SU-DHL-6 (cell line): Measurements from ENCODE around the gene STAMBPL1.

Experiments
- H2AFZ ChIP-seq: fragments of 200-600 bp; sonication (generic); 2 replicates; pipeline ENCODE4 v1.6.1; 2014; ENCODE audit warnings: low read depth, mild to moderate bottlenecking, moderate library complexity, mixed read lengths, antibody characterized with exemption, low read length; ENCODE audit not compliant: severe bottlenecking
- H3F3A ChIP-seq: fragments of 200-600 bp; shearing (Covaris generic); 2 replicates; pipeline ENCODE4 v1.6.0; 2016; ENCODE audit warnings: antibody characterized with exemption, mild to moderate bottlenecking; ENCODE audit not compliant: insufficient read depth
- H3K27ac ChIP-seq: fragments of 200-600 bp; sonication (generic); 2 replicates; pipeline ENCODE4 v1.5.1; 2016; ENCODE audit warnings: low read depth, mild to moderate bottlenecking, low read length, moderate library complexity, mixed read lengths
- H3K27me3 ChIP-seq: fragments of 200-600 bp; sonication (generic), shearing (Covaris generic); 2 replicates; pipeline ENCODE4 v1.6.0; 2014; ENCODE audit warnings: mild to moderate bottlenecking, low read length
- H3K36me3 ChIP-seq: fragments of 200-600 bp; sonication (generic); 2 replicates; pipeline ENCODE4 v1.6.1; 2014; ENCODE audit warnings: mild to moderate bottlenecking, low read length, mixed read lengths
- H3K4me2 ChIP-seq: fragments of 300-600, 200-600 bp; shearing (Covaris generic), sonication (generic); 2 replicates; pipeline ENCODE4 v1.6.0; 2014; ENCODE audit warnings: low read length, low read depth, mild to moderate bottlenecking; ENCODE audit not compliant: poor library complexity, severe bottlenecking
- H3K4me3 ChIP-seq: fragments of 200-600 bp; sonication (generic); 2 replicates; pipeline ENCODE4 v1.5.1; 2014; ENCODE audit warnings: antibody characterized with exemption, low read length, mild to moderate bottlenecking, mixed read lengths; ENCODE audit not compliant: insufficient read depth, poor library complexity, severe bottlenecking
- H3K79me2 ChIP-seq: fragments of 200-600 bp; sonication (generic); 2 replicates; pipeline ENCODE4 v1.6.1; 2014; ENCODE audit warnings: mild to moderate bottlenecking, low read length, moderate library complexity; ENCODE audit not compliant: insufficient read depth
- H3K9ac ChIP-seq: fragments of 200-600 bp; sonication (generic); 2 replicates; pipeline ENCODE4 v1.7.0; 2014; ENCODE audit warnings: mild to moderate bottlenecking, low read length
- H3K9me2 ChIP-seq: fragments of 200-600 bp; sonication (generic); replicated peaks from 2 replicates; pipeline ENCODE4 v1.6.1; 2014; ENCODE audit warnings: low read length; ENCODE audit not compliant: insufficient read depth
- H3K9me3 ChIP-seq: fragments of 200-600 bp; sonication (generic); 2 replicates; pipeline ENCODE4 v1.6.1; 2014; ENCODE audit warnings: low read length, mixed read lengths; ENCODE audit not compliant: insufficient read depth
- H4K20me1 ChIP-seq: fragments of 200-600 bp; sonication (generic); 2 replicates; pipeline ENCODE4 v1.6.1; 2014; ENCODE audit warnings: low read depth, mild to moderate bottlenecking, antibody characterized with exemption, low read length, moderate library complexity, mixed read lengths
- CTCF ChIP-seq: fragments of 200-600 bp; sonication (generic); IDR thresholded peaks from one replicate; pipeline ENCODE4 v1.5.1; 2017; ENCODE audit warnings: antibody characterized with exemption, mild to moderate bottlenecking, low read length, moderate library complexity; ENCODE audit not compliant: insufficient read depth, poor library complexity, severe bottlenecking
- EZH2phosphoT487 ChIP-seq: fragments of 200-600 bp; sonication (generic), shearing (Covaris generic); conservative IDR thresholded peaks from 2 replicates; pipeline ENCODE4 v1.6.1; 2018; ENCODE audit warnings: mild to moderate bottlenecking, antibody characterized with exemption, low read length, moderate library complexity, mixed read lengths

STAMBPL1 gene

GRCh38 chr10:88848499-88848898 lies 31.5 kb upstream of the STAMBPL1 start:
- TF ChIP-seq CTCF (no peak), EZH2phosphoT487 (no peak)
- Histone ChIP-seq H4K20me1 (no peaks in the 10 kb centered on the region), H3K9ac (no peak overlapping the region), H3K79me2 (no peaks in the 10 kb centered on the region), H3K9me3 (no peaks in the 10 kb centered on the region), H3K9me2 (no peaks in the 10 kb centered on the region), H3K36me3 (no peaks in the 10 kb centered on the region), H2AFZ (no peak overlapping the region), H3K27me3 (no peaks in the 10 kb centered on the region), H3K27ac (no peak overlapping the region), H3K4me2 (no peak overlapping the region), H3K4me3 (no peak overlapping the region), H3F3A (no peaks in the 10 kb centered on the region)

- H3K4me3 ChIP-seq: no peak overlapping the region
Measured at GRCh38 chr10:88849234-88849633, 30.8 kb upstream of the STAMBPL1 start.

DNA sequence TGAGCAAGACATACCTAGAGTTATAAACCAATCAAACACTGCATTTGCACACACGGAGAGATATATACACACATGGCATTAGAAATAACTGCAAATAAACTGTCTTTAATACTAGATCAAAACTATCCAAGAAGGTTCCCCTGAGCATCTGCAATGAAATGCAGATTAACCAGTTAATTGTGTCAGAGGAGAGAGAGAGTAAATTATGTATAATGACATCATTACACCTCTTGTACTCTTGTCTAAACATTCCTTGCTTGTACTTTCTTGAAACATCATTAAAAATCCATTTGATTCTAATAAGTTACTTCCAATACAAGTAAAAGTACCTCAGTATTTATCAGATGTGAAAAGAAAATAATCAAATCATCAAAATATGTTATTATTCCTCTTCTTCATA lies 29.3 kb upstream of the STAMBPL1 start:
- no peak for TF ChIP-seq CTCF
- TF ChIP-seq EZH2phosphoT487: no peak
- no peaks in the 10 kb centered on the region for H3K79me2 ChIP-seq
- H3K4me3 ChIP-seq: no peak overlapping the region
- H2AFZ ChIP-seq: no peak overlapping the region
- no peak overlapping the region for H3K9ac ChIP-seq
- no peaks in the 10 kb centered on the region for H3K9me3 ChIP-seq
- no peaks in the 10 kb centered on the region for H3K9me2 ChIP-seq
- no peaks in the 10 kb centered on the region for H3K27me3 ChIP-seq
- no peak overlapping the region for H3K27ac ChIP-seq
- no peaks in the 10 kb centered on the region for H4K20me1 ChIP-seq
- no peaks in the 10 kb centered on the region for H3K36me3 ChIP-seq
- H3F3A ChIP-seq: no peaks in the 10 kb centered on the region
- no peak overlapping the region for H3K4me2 ChIP-seq

More at GRCh38 chr10:88849234-88849633, 30.8 kb upstream of the STAMBPL1 start:
- H3K9me2 ChIP-seq: no peaks in the 10 kb centered on the region
- H3K4me2 ChIP-seq: no peak overlapping the region
- TF ChIP-seq CTCF (no peak), EZH2phosphoT487 (no peak)
- no peak overlapping the region for H3K27ac ChIP-seq
- H2AFZ ChIP-seq: no peak overlapping the region
- H4K20me1 ChIP-seq: no peaks in the 10 kb centered on the region
- no peak overlapping the region for H3K9ac ChIP-seq
- H3F3A ChIP-seq: no peaks in the 10 kb centered on the region
- no peaks in the 10 kb centered on the region for H3K27me3 ChIP-seq
- no peaks in the 10 kb centered on the region for H3K36me3 ChIP-seq
- H3K9me3 ChIP-seq: no peaks in the 10 kb centered on the region
- no peaks in the 10 kb centered on the region for H3K79me2 ChIP-seq

GRCh38 chr10:88851706-88852105 lies 28.3 kb upstream of the STAMBPL1 start, which contains the start of gene ANKRD22:
ANKRD22 (minus strand) TSS chr10:88851844; CDS start chr10:88851607, 237 bp downstream.
- Histone ChIP-seq H3K9ac (no peak within 1 kb of the TSS), H3K79me2 (no peaks in the 10 kb centered on the region), H2AFZ (no peak within 1 kb of the TSS), H4K20me1 (no peaks in the 10 kb centered on the region), H3K9me3 (no peaks in the 10 kb centered on the region), H3K36me3 (no peaks in the 10 kb centered on the region), H3K27ac (no peak within 1 kb of the TSS), H3F3A (no peaks in the 10 kb centered on the region), H3K27me3 (no peaks in the 10 kb centered on the region), H3K9me2 (no peaks in the 10 kb centered on the region), H3K4me3 (no peak within 1 kb of the TSS), H3K4me2 (no peak within 1 kb of the TSS)
- TF ChIP-seq EZH2phosphoT487 (no peak), CTCF (no peak)
